ENCODE measurements around the gene DOK7. TPM values are rescaled to one million over a fixed set of nuclear protein-coding genes. Genes with fewer than 3 reads are reported as not detected.
A peak's percentile ranks its signal among the peaks of the same experiment; 100 is the strongest.

DOK7 gene
- total RNA-seq, 1 donor, result not detected

DNA sequence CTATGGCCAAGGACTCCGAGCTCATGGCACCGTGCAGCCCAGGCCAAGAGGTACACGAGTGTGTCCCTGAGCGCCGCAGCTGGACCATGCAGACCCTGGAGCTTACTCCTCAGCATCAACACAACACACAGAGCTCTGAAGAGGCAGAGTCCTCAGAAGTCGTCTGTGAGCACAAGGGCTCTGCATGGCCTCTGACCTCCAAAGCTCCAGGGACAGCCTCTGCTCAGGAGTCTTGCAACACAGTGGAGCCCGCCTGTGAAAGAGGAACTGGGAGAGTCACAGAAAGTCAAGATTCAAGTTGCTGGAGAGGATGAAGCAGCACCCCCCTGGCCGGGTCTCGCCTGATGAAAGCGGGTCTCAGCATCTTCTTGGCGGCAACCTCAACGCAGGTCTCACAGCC, 66.3 kb downstream of the DOK7 start:
- H3K4me3 ChIP-seq (ENCODE audit: low read depth, low read length), result no peak overlapping the region
- TF ChIP-seq, protein P1, sequence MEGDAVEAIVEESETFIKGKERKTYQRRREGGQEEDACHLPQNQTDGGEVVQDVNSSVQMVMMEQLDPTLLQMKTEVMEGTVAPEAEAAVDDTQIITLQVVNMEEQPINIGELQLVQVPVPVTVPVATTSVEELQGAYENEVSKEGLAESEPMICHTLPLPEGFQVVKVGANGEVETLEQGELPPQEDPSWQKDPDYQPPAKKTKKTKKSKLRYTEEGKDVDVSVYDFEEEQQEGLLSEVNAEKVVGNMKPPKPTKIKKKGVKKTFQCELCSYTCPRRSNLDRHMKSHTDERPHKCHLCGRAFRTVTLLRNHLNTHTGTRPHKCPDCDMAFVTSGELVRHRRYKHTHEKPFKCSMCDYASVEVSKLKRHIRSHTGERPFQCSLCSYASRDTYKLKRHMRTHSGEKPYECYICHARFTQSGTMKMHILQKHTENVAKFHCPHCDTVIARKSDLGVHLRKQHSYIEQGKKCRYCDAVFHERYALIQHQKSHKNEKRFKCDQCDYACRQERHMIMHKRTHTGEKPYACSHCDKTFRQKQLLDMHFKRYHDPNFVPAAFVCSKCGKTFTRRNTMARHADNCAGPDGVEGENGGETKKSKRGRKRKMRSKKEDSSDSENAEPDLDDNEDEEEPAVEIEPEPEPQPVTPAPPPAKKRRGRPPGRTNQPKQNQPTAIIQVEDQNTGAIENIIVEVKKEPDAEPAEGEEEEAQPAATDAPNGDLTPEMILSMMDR (IDR thresholded peaks at IDR 0.05; ENCODE audit: insufficient read depth, low read length), result no peak
- DNase-seq (ENCODE audit: low read depth), result no peak

DNA sequence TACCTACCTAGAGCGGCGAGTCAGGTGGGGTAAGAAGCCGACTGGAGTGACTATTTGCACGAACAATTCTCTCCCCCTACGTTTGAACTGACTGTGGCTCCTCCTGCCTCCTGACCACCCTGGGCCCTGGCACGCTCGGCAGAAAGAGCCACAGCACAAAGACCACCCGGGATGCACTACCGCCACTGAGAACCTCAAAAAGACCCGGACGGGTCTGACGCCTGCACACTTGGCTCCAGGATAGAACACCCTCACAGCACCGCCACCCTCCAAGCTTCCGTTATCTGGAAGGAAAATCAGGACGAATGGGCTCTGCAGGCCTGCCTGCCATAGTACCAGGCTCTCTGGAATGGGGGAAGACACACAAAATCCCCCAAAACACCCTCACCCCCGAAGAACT, 66.9 kb downstream of the DOK7 start:
- no peak for DNase-seq (ENCODE audit: low read depth)
- no peak overlapping the region for H3K4me3 ChIP-seq (ENCODE audit: low read depth, low read length)
- TF ChIP-seq, protein P1 (IDR thresholded peaks at IDR 0.05; ENCODE audit: insufficient read depth, low read length), result no peak

DNA sequence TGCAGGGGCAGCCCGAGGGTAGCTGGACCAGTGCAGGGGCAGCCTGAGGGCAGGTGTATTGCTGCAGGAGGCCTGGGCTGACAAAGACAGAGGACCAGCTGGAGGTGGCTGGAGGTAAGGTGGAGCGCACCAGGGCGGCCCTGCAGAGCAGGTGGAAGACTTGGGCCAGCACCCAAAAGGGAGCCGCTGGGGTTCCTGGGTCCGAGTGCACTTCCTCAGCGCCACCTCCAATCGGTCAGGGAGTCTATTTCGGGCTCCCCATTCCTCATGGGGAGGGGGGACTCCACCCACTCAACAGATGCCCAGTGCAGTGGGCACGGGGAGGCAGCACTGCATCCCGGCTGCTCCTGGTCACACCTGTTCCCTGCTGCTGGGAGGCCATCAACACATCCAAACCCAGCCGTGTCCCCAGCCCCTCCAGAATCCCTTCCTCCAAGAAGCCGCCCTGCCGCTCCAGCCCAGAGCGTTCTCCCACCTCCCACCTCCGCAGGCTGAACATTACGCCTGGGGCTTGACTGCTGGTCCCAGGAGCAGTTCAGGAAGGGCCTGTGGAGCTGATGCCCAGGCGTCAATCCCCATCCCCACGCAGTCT, 67.7 kb downstream of the DOK7 start:
- DNase-seq (ENCODE audit: low read depth), result no peak
- TF ChIP-seq, protein P1 (IDR thresholded peaks at IDR 0.05; ENCODE audit: insufficient read depth, low read length), result no peak
- peak overlapping the region; percentile 88 for H3K4me3 ChIP-seq (ENCODE audit: low read depth, low read length)

DNA sequence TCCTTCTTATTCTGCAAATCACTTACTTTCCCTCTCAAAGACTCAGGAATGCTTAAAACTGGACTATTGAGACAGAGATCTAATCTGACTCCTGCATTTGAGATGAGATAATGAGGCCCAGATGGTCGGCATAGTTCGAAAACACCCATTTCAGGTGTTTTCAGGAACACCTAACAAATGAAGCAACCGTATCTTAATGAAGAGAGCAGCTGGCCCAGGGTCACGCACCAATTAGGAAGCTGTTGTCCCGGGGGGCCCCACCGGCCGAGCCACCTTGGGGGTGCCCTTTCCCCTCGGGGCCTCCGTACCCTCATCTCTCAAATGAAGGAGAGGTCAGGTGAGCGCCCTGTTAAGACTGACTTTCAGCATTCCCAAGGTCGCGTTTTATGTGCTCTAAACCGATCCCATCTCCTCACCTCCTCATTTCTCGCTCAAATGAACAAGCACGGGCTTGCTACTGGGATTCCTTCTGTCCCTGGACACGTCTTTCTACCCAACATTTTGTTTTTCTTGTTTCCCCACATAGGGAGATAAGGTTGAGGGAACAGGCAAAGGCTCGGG, 68.3 kb downstream of the DOK7 start:
- TF ChIP-seq, protein P1 (IDR thresholded peaks at IDR 0.05; ENCODE audit: insufficient read depth, low read length), result no peak
- peak; percentile 14 for DNase-seq (ENCODE audit: low read depth)
- peak overlapping the region; percentile 88 for H3K4me3 ChIP-seq (ENCODE audit: low read depth, low read length)

DNA sequence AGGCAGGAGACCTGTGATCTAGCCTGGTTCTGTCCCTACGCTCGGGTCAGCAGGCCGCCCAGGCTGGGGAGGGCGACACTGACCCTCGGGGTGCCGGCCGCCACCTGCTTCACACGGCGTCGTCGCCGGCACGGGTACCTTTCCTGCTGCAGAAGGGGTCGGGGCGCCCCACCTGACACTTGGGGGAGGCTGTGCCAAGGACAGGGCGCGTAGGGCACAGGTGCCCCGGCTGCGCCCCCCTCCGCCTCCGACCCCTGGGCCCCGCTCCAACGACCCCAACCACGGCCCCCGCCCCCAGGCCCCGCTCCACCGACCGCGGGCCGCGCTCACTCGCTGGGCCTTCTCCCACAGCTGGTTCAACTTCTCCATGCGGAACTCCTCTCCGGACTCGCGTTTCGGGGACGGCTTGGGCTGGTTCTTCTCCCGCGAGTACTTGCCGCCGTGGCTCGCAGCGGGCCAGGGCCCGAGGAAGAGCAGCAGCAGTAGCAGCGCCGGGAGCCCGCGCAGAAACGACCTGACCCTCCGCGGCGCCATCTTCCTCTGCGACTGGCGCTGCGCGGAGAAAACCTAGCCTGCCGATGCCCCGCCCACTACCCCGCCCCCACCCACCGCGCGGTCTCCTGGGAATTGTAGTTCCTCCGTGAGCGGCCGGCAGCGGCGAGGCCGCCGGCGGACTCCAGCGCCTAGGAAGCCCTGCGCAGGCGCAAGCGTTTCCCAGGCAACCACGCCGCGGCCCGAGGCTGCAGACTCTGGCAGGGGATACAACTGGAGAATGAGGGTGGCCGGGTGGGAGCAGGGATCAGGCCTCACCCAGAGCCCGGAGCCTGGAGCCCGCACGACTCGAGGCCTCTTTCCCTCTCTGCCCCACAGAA, 69.0 kb downstream of the DOK7 start, which contains the start of gene LRPAP1:
Gene LRPAP1, minus strand, starts transcription at position 544 of the 872 bp plus-strand sequence. Its CDS starts 10 bp downstream, at position 534.
- DNase-seq (ENCODE audit: low read depth), result peak; percentile 88
- H3K4me3 ChIP-seq (ENCODE audit: low read depth, low read length), result peak within 1 kb of the TSS; percentile 88
- TF ChIP-seq, protein P1 (IDR thresholded peaks at IDR 0.05; ENCODE audit: insufficient read depth, low read length), result no peak

DNA sequence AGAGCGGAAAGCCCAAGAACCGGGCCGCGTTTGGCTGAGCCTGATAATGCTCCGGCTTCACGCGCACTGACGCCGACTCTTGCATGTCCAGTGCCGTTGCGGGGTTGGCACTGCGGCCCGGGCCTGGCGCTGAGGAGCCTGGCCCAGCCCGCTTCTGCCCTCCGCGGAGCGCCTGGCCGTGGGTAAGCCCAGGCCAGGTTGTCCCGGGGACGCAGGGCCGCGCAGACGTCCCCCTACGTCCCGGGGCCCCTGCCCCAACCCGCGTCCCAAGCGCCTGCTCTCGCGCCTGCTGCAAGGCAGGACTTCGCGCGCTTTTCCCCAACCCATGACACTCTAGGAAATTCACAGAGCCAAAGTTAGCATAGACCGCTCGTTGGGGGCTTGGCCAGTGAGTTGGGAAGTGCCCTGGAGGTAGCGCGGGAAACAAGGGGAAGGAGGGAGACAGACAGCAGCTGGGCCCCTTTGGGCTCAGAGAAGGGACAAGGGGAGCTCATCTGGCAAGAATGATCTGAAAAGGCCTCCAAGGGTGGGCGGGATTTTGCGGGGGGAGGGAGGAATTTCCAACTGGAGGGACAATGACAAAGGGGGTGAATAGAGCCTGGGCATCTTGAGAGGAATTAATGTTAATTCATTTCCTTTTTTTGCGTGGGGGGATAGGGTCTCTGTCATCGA, 69.8 kb downstream of the DOK7 start:
- peak overlapping the region; percentile 65 for H3K4me3 ChIP-seq (ENCODE audit: low read depth, low read length)
- TF ChIP-seq, protein P1 (IDR thresholded peaks at IDR 0.05; ENCODE audit: insufficient read depth, low read length), result no peak
- DNase-seq (ENCODE audit: low read depth), result no peak

All from fibroblast of the aortic adventitia (primary cell).